IMR-90 (cell line): ENCODE data around the gene APOB.

ENCODE experiments used
- BHLHE40 ChIP-seq: fragments of 150-350 bp; IDR thresholded peaks from 2 replicates; pipeline ENCODE4 v1.6.1; 2016; ENCODE audit warnings: mild to moderate bottlenecking, low read depth, low read length
- CTCF ChIP-seq: conservative IDR thresholded peaks from 2 replicates; pipeline ENCODE4 v1.5.1; 2012; ENCODE audit warnings: mild to moderate bottlenecking, low read depth, low read length, improper control_type of control experiment
- MAFK ChIP-seq: IDR thresholded peaks from 2 replicates; pipeline ENCODE4 v1.6.1; 2012; ENCODE audit warnings: low read depth, low read length, improper control_type of control experiment
- MXI1 ChIP-seq: IDR thresholded peaks from 2 replicates; pipeline ENCODE4 v1.6.1; 2012; ENCODE audit warnings: low read depth, mild to moderate bottlenecking, low read length, moderate library complexity, borderline replicate concordance
- RAD21 ChIP-seq: IDR thresholded peaks from 2 replicates; pipeline ENCODE4 v1.6.1; 2012; ENCODE audit warnings: low read length, improper control_type of control experiment
- SMC3 ChIP-seq: fragments of 150-350 bp; IDR thresholded peaks from 2 replicates; pipeline ENCODE4 v1.6.1; 2016; ENCODE audit warnings: low read depth, mild to moderate bottlenecking, antibody characterized with exemption, low read length, moderate library complexity

GRCh38 chr2:21012557-21012937, 31.3 kb downstream of the APOB start:
- TF ChIP-seq RAD21 (no peak), CTCF (no peak), MXI1 (no peak), MAFK (no peak), BHLHE40 (no peak), SMC3 (no peak)
